PC-3 (cell line): ENCODE measurements around the gene SRRM3. TPM values are rescaled to one million over a fixed set of nuclear protein-coding genes. Genes with fewer than 3 reads are reported as not detected.
A peak's percentile ranks its signal among the peaks of the same experiment; 100 is the strongest.

Experiments
- ATAC-seq: fragments of 200-7000 bp; cut with Tn5 transposase; 2 replicates; pipeline ENCODE4 v1.9.1; 2020; ENCODE audit warnings: mild to moderate bottlenecking, moderate library complexity
- BruUV-seq: library from RNA; stranded (reverse); fragments of 400-500 nt; replicated peaks from 2 replicates; lab custom pipeline; 2021; lab: Mats Ljungman, UMichigan
- CTCF ChIA-PET: fragments of 300-600 bp; sonication (Branson Sonifier 250); formaldehyde crosslinking; loops from one replicate; lab custom pipeline; 2022; ENCODE audit warnings: antibody characterized with exemption; lab: Charles Lee
- POLR2A ChIA-PET: fragments of 300-600 bp; sonication (Branson Sonifier 250); formaldehyde crosslinking; loops from one replicate; lab custom pipeline; 2022; ENCODE audit warnings: antibody characterized with exemption; ENCODE audit not compliant: unreplicated experiment; lab: Charles Lee
- DNase-seq: peaks from one replicate; pipeline ENCODE4 v3.0.0-alpha.2; 2015
- H2AFZ ChIP-seq: fragments of 300-600 bp; sonication (generic); 2 replicates; pipeline ENCODE4 v1.6.0; 2016; ENCODE audit warnings: antibody characterized with exemption, low read length
- H3F3A ChIP-seq: fragments of 300-600 bp; sonication (generic); one replicate; pipeline ENCODE4 v1.6.0; 2017; ENCODE audit warnings: antibody characterized with exemption, low read length, control low read depth, mild to moderate bottlenecking; ENCODE audit not compliant: unreplicated experiment
- H3K27ac ChIP-seq: fragments of 300-600 bp; sonication (generic); 2 replicates; pipeline ENCODE4 v1.5.1; 2016; ENCODE audit warnings: mild to moderate bottlenecking, low read length
- H3K27me3 ChIP-seq: fragments of 300-600 bp; sonication (generic); 2 replicates; pipeline ENCODE4 v1.6.1; 2016; ENCODE audit warnings: low read length, mixed read lengths
- H3K36me3 ChIP-seq: fragments of 300-600 bp; sonication (generic); 2 replicates; pipeline ENCODE4 v1.6.1; 2016; ENCODE audit warnings: low read depth, mixed run types, low read length, mixed read lengths
- H3K4me1 ChIP-seq: fragments of 300-600 bp; sonication (generic); 2 replicates; pipeline ENCODE4 v1.5.1; 2016; ENCODE audit warnings: low read length; ENCODE audit not compliant: insufficient read depth
- H3K4me2 ChIP-seq: fragments of 300-600 bp; sonication (generic); 2 replicates; pipeline ENCODE4 v1.6.0; 2016; ENCODE audit warnings: low read length
- H3K4me3 ChIP-seq: fragments of 300-600 bp; sonication (generic); 2 replicates; pipeline ENCODE4 v1.5.1; 2016; ENCODE audit warnings: mild to moderate bottlenecking, low read length, mixed read lengths
- H3K79me2 ChIP-seq: fragments of 300-600 bp; sonication (generic); 2 replicates; pipeline ENCODE4 v1.6.1; 2017; ENCODE audit warnings: low read length, mixed read lengths
- H3K9ac ChIP-seq: fragments of 300-600 bp; sonication (generic); 2 replicates; pipeline ENCODE4 v1.6.0; 2016; ENCODE audit warnings: mild to moderate bottlenecking, low read length
- H3K9me2 ChIP-seq: fragments of 300-600 bp; sonication (generic); replicated peaks from 2 replicates; pipeline ENCODE4 v1.6.1; 2016; ENCODE audit warnings: mixed run types, low read length, mixed read lengths
- H3K9me3 ChIP-seq: fragments of 300-600 bp; sonication (generic); 2 replicates; pipeline ENCODE4 v1.6.1; 2016; ENCODE audit warnings: low read length, mixed read lengths
- H4K20me1 ChIP-seq: fragments of 300-600 bp; sonication (generic); 2 replicates; pipeline ENCODE4 v1.6.1; 2016; ENCODE audit warnings: low read length, mixed read lengths
- EZH2 ChIP-seq: fragments of 300-600 bp; sonication (generic); IDR thresholded peaks from one replicate; pipeline ENCODE4 v1.6.1; 2017; ENCODE audit warnings: antibody characterized with exemption, mild to moderate bottlenecking, low read length; ENCODE audit not compliant: unreplicated experiment
- EZH2phosphoT487 ChIP-seq: fragments of 300-600 bp; sonication (generic); IDR thresholded peaks from 2 replicates; pipeline ENCODE4 v1.6.1; 2018; ENCODE audit warnings: mild to moderate bottlenecking, antibody characterized with exemption, low read length, borderline replicate concordance
- intact Hi-C: fragments of 100-400 bp; cut with micrococcal nuclease; formaldehyde crosslinking; loops from 2 replicates; pipeline ENCODE4 v1.9.0; 2023
- total RNA-seq: library from RNA; depleted of rRNA; stranded (reverse); fragments of >200 nt; gene quantifications from 2 replicates; pipeline ENCODE4 v1.2.3, GENCODE V29; 2014
- TF ChIP-seq, protein P1 (sequence below): fragments of 300-600 bp; sonication (generic); conservative IDR thresholded peaks from 2 replicates; pipeline ENCODE4 v1.5.1; 2017; ENCODE audit warnings: antibody characterized with exemption, low read depth, mild to moderate bottlenecking, low read length

Gene SRRM3
- total RNA-seq, 1 experiment from 2014 or later: 0.66 TPM

GRCh38 chr7:76294344-76295024 lies 92.8 kb downstream of the SRRM3 start:
- ATAC-seq (peak; percentile 68), DNase-seq (peak; percentile 92)
- Histone ChIP-seq H3K27me3 (no peaks in the 10 kb centered on the region), H3K9ac (peak overlapping the region; percentile 59), H3K27ac (peak overlapping the region; percentile 88), H3F3A (no peaks in the 10 kb centered on the region), H3K9me3 (no peaks in the 10 kb centered on the region), H3K9me2 (no peaks in the 10 kb centered on the region), H3K4me3 (peak overlapping the region; percentile 41; the same call in 1 of the 2 replicates), H3K79me2 (no peaks in the 10 kb centered on the region), H3K4me1 (peaks cover 42% of the 10 kb centered on the region), H4K20me1 (no peaks in the 10 kb centered on the region), H3K4me2 (peak overlapping the region; percentile 73), H3K36me3 (no peaks in the 10 kb centered on the region), H2AFZ (peak overlapping the region; percentile 67)
- TF ChIP-seq, protein P1, sequence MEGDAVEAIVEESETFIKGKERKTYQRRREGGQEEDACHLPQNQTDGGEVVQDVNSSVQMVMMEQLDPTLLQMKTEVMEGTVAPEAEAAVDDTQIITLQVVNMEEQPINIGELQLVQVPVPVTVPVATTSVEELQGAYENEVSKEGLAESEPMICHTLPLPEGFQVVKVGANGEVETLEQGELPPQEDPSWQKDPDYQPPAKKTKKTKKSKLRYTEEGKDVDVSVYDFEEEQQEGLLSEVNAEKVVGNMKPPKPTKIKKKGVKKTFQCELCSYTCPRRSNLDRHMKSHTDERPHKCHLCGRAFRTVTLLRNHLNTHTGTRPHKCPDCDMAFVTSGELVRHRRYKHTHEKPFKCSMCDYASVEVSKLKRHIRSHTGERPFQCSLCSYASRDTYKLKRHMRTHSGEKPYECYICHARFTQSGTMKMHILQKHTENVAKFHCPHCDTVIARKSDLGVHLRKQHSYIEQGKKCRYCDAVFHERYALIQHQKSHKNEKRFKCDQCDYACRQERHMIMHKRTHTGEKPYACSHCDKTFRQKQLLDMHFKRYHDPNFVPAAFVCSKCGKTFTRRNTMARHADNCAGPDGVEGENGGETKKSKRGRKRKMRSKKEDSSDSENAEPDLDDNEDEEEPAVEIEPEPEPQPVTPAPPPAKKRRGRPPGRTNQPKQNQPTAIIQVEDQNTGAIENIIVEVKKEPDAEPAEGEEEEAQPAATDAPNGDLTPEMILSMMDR: no peak
- TF ChIP-seq EZH2 (no peak), EZH2phosphoT487 (no peak)
- ChIA-PET CTCF (interaction anchor here (0.6 to 1.0 kb wide), 2 partner anchors 19 to 23 kb away, joined by 3 to 8 read pairs; no protein-coding TSS in a partner anchor), POLR2A (interaction anchor here (0.6 to 1.0 kb wide), 5 partner anchors 19 to 611 kb away, joined by 3 to 9 read pairs (median 3); no protein-coding TSS in a partner anchor)
- intact Hi-C loops: loop anchor here (1.0 kb wide), 1 partner anchor 8 kb away; the partner anchor contains the start of gene HSPB1
- TSS peak; percentile 96 for BruUV-seq

DNA sequence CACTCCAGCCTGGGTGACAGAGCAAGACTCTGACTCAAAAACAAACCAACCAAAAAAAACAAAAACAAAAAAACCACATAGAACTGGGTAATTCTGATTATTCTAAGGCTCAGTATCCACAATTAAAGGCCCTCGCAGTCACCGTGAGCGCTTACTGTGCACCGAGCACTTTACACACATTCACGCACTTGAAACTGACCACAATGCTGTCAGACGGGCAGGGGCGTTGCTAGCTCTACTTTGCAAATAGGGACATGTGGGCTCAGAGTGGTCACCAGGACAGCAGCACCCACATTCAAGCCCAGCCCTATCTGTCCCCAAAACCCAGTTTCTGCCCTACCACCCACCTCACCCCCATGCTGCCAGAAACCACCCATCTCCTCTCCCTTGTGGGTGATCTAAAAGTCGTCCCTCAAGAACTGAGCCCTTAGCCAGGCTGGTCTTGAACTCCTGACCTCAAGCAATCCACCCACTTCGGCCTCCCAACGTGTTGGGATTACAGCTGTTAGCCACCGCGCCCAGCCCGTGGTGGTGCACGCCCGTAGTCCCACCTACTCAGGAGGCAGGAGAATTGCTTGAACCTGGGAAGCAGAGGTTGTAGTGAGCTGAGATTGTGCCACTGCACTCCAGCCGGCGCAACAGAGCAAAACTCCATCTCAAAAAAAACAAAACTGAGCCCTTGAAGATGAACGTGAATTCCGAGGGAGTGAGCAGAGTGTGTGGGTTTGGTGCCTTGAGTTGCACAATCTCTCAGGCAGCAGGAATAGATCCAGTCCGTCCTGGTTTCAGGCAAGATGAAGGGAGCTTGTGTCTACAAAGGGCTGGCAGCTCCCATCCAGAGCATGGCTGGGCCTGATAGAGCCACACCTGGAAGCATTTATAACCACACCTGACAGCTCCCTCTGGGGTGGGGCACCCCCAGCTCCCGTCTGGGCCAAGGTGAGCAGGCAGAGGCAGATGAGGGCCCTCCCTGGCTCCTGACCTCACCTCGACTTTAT lies 95.3 kb downstream of the SRRM3 start:
- POLR2A ChIA-PET: no interaction called here
- Histone ChIP-seq H2AFZ (peak overlapping the region; percentile 18; the same call in 1 of the 2 replicates), H3K4me1 (peaks cover 42% of the 10 kb centered on the region), H3K79me2 (no peaks in the 10 kb centered on the region), H3F3A (no peaks in the 10 kb centered on the region), H3K9me3 (no peaks in the 10 kb centered on the region), H4K20me1 (no peaks in the 10 kb centered on the region), H3K36me3 (no peaks in the 10 kb centered on the region), H3K27ac (no peak overlapping the region), H3K4me2 (no peak overlapping the region), H3K27me3 (no peaks in the 10 kb centered on the region), H3K9me2 (no peaks in the 10 kb centered on the region), H3K4me3 (no peak overlapping the region), H3K9ac (no peak overlapping the region)
- no TSS peak for BruUV-seq
- TF ChIP-seq, protein P1: no peak
- no peak for TF ChIP-seq EZH2phosphoT487
- no peak for TF ChIP-seq EZH2
- CTCF ChIA-PET: no interaction called here
- ATAC-seq (no peak), DNase-seq (peak; percentile 59)
- intact Hi-C loops: no loop called here
